Stimulated activated memory B cell treated with anti-CD40 and anti-IgM and Interleukin-4, amounts not matched to agents 10 μg/mL and 1 μg/mL and 100 μg/mL, for 72 hours (primary cell): ENCODE data around the gene DUSP22.

Experiments used
- ATAC-seq: fragments of 150-1000 bp; cut with Tn5 transposase; 2 replicates; pipeline ENCODE4 v1.10.0; 2021
- H3K27ac Mint-ChIP-seq: one replicate; pipeline ENCODE4 v1.8.0; 2022; ENCODE audit warnings: mild to moderate bottlenecking, mixed read lengths
- H3K27me3 Mint-ChIP-seq: one replicate; pipeline ENCODE4 v1.8.0; 2022; ENCODE audit warnings: mixed read lengths
- H3K36me3 Mint-ChIP-seq: one replicate; pipeline ENCODE4 v1.8.0; 2022; ENCODE audit warnings: mixed read lengths
- H3K4me1 Mint-ChIP-seq: one replicate; pipeline ENCODE4 v1.8.0; 2022; ENCODE audit warnings: mixed read lengths
- H3K4me3 Mint-ChIP-seq: one replicate; pipeline ENCODE4 v1.8.0; 2022; ENCODE audit warnings: mild to moderate bottlenecking, moderate library complexity, mixed read lengths
- H3K9me3 Mint-ChIP-seq: one replicate; pipeline ENCODE4 v1.8.0; 2022; ENCODE audit warnings: mixed read lengths

The DUSP22 gene

GRCh38 chr6:308307-308706, 16.0 kb downstream of the DUSP22 start:
- ATAC-seq, result no peak
- H3K36me3 Mint-ChIP-seq, result peaks cover 22% of the 10 kb centered on the region
- no peak overlapping the region for H3K4me3 Mint-ChIP-seq
- peaks cover 53% of the 10 kb centered on the region for H3K4me1 Mint-ChIP-seq
- no peaks in the 10 kb centered on the region for H3K9me3 Mint-ChIP-seq
- H3K27ac Mint-ChIP-seq, result no peak overlapping the region
- no peaks in the 10 kb centered on the region for H3K27me3 Mint-ChIP-seq

- Mint-ChIP-seq H3K36me3 (peaks cover 23% of the 10 kb centered on the region), H3K27me3 (no peaks in the 10 kb centered on the region), H3K9me3 (no peaks in the 10 kb centered on the region), H3K4me1 (peaks cover 56% of the 10 kb centered on the region), H3K4me3 (no peak overlapping the region), H3K27ac (no peak overlapping the region)
- ATAC-seq, result no peak
Observed at GRCh38 chr6:308768-309167, 16.5 kb downstream of the DUSP22 start.

- H3K9me3 Mint-ChIP-seq, result no peaks in the 10 kb centered on the region
- no peak for ATAC-seq
- no peaks in the 10 kb centered on the region for H3K27me3 Mint-ChIP-seq
- no peak overlapping the region for H3K27ac Mint-ChIP-seq
- H3K36me3 Mint-ChIP-seq, result peaks cover 33% of the 10 kb centered on the region
- H3K4me1 Mint-ChIP-seq, result peaks cover 66% of the 10 kb centered on the region
- H3K4me3 Mint-ChIP-seq, result no peak overlapping the region
Observed at GRCh38 chr6:309947-310346, 17.7 kb downstream of the DUSP22 start.

GRCh38 chr6:310671-311070, 18.4 kb downstream of the DUSP22 start:
- ATAC-seq, result no peak
- Mint-ChIP-seq H3K4me1 (peaks cover 71% of the 10 kb centered on the region), H3K36me3 (peaks cover 38% of the 10 kb centered on the region), H3K27me3 (no peaks in the 10 kb centered on the region), H3K4me3 (no peak overlapping the region), H3K9me3 (no peaks in the 10 kb centered on the region), H3K27ac (no peak overlapping the region)

- no peak overlapping the region for H3K4me3 Mint-ChIP-seq
- peaks cover 82% of the 10 kb centered on the region for H3K4me1 Mint-ChIP-seq
- ATAC-seq, result no peak
- H3K9me3 Mint-ChIP-seq, result no peaks in the 10 kb centered on the region
- H3K27ac Mint-ChIP-seq, result no peak overlapping the region
- H3K36me3 Mint-ChIP-seq, result peaks cover 40% of the 10 kb centered on the region
- no peaks in the 10 kb centered on the region for H3K27me3 Mint-ChIP-seq
Observed at GRCh38 chr6:311679-312220, 19.5 kb downstream of the DUSP22 start.

- peak overlapping the region; percentile 37 for H3K4me3 Mint-ChIP-seq
- ATAC-seq, result peak; percentile 82
- H3K4me1 Mint-ChIP-seq, result peaks cover 92% of the 10 kb centered on the region
- H3K27me3 Mint-ChIP-seq, result no peaks in the 10 kb centered on the region
- H3K36me3 Mint-ChIP-seq, result peaks cover 40% of the 10 kb centered on the region
- H3K27ac Mint-ChIP-seq, result no peak overlapping the region
- no peaks in the 10 kb centered on the region for H3K9me3 Mint-ChIP-seq
Observed at GRCh38 chr6:313087-313486, 20.8 kb downstream of the DUSP22 start.

- Mint-ChIP-seq H3K36me3 (peaks cover 40% of the 10 kb centered on the region), H3K4me1 (peaks cover 94% of the 10 kb centered on the region), H3K9me3 (no peaks in the 10 kb centered on the region), H3K4me3 (no peak overlapping the region), H3K27me3 (no peaks in the 10 kb centered on the region), H3K27ac (no peak overlapping the region)
- ATAC-seq, result no peak
Observed at GRCh38 chr6:313917-314316, 21.6 kb downstream of the DUSP22 start.

- peaks cover 90% of the 10 kb centered on the region for H3K4me1 Mint-ChIP-seq
- no peaks in the 10 kb centered on the region for H3K27me3 Mint-ChIP-seq
- ATAC-seq, result no peak
- no peak overlapping the region for H3K27ac Mint-ChIP-seq
- peaks cover 40% of the 10 kb centered on the region for H3K36me3 Mint-ChIP-seq
- H3K4me3 Mint-ChIP-seq, result no peak overlapping the region
- no peaks in the 10 kb centered on the region for H3K9me3 Mint-ChIP-seq
Observed at GRCh38 chr6:314377-314776, 22.1 kb downstream of the DUSP22 start.

GRCh38 chr6:315226-315625, 22.9 kb downstream of the DUSP22 start:
- Mint-ChIP-seq H3K27me3 (no peaks in the 10 kb centered on the region), H3K4me1 (peaks cover 81% of the 10 kb centered on the region), H3K4me3 (no peak overlapping the region), H3K9me3 (no peaks in the 10 kb centered on the region), H3K36me3 (peaks cover 34% of the 10 kb centered on the region), H3K27ac (no peak overlapping the region)
- no peak for ATAC-seq

GRCh38 chr6:315921-316752, 23.9 kb downstream of the DUSP22 start:
- ATAC-seq, result no peak
- Mint-ChIP-seq H3K27me3 (no peaks in the 10 kb centered on the region), H3K9me3 (no peaks in the 10 kb centered on the region), H3K4me1 (peaks cover 72% of the 10 kb centered on the region), H3K27ac (no peak overlapping the region), H3K4me3 (no peak overlapping the region), H3K36me3 (peaks cover 27% of the 10 kb centered on the region)

GRCh38 chr6:316753-317038, 24.4 kb downstream of the DUSP22 start:
- Mint-ChIP-seq H3K27me3 (no peaks in the 10 kb centered on the region), H3K4me3 (no peak overlapping the region), H3K36me3 (peaks cover 21% of the 10 kb centered on the region), H3K9me3 (no peaks in the 10 kb centered on the region), H3K27ac (no peak overlapping the region), H3K4me1 (peaks cover 67% of the 10 kb centered on the region)
- ATAC-seq, result no peak

- Mint-ChIP-seq H3K4me1 (peaks cover 63% of the 10 kb centered on the region), H3K36me3 (peaks cover 18% of the 10 kb centered on the region), H3K27me3 (no peaks in the 10 kb centered on the region), H3K9me3 (no peaks in the 10 kb centered on the region), H3K27ac (no peak overlapping the region), H3K4me3 (peak overlapping the region; percentile 32)
- ATAC-seq, result no peak
Observed at GRCh38 chr6:317060-317447, 24.8 kb downstream of the DUSP22 start.

- no peaks in the 10 kb centered on the region for H3K27me3 Mint-ChIP-seq
- peaks cover 58% of the 10 kb centered on the region for H3K4me1 Mint-ChIP-seq
- peak; percentile 37 for ATAC-seq
- H3K27ac Mint-ChIP-seq, result no peak overlapping the region
- H3K36me3 Mint-ChIP-seq, result peaks cover 18% of the 10 kb centered on the region
- no peaks in the 10 kb centered on the region for H3K9me3 Mint-ChIP-seq
- peak overlapping the region; percentile 32 for H3K4me3 Mint-ChIP-seq
Observed at GRCh38 chr6:317448-318144, 25.3 kb downstream of the DUSP22 start.

GRCh38 chr6:318243-318890, 26.1 kb downstream of the DUSP22 start:
- H3K4me1 Mint-ChIP-seq, result peaks cover 50% of the 10 kb centered on the region
- H3K36me3 Mint-ChIP-seq, result peaks cover 18% of the 10 kb centered on the region
- no peak overlapping the region for H3K27ac Mint-ChIP-seq
- H3K4me3 Mint-ChIP-seq, result no peak overlapping the region
- H3K27me3 Mint-ChIP-seq, result no peaks in the 10 kb centered on the region
- no peak for ATAC-seq
- no peaks in the 10 kb centered on the region for H3K9me3 Mint-ChIP-seq
